A549 (cell line): ENCODE measurements around the gene ANO2. TPM values are rescaled to one million over a fixed set of nuclear protein-coding genes. Genes with fewer than 3 reads are reported as not detected.

ENCODE experiments used
- ATAC-seq, 2 experiments: fragments of 200-7000 bp in 1 of 2; fragments of >200 bp in 1 of 2; cut with Nextera tagmentation in 1 of 2; cut with Tn5 transposase in 1 of 2; 3 replicates each; pipeline versions ENCODE4 v1.8.0 to v1.9.1; 2018 to 2020; ENCODE audit warnings: mild to moderate bottlenecking in 1 of 2, moderate library complexity in 1 of 2
- CTCF ChIA-PET: fragments of 300-600 bp; sonication (Branson Sonifier 250); formaldehyde crosslinking; extraction: SDS; loops from one replicate; lab custom pipeline; 2021; ENCODE audit warnings: antibody characterized with exemption, inconsistent platforms; lab: Yijun Ruan, JAX
- POLR2A ChIA-PET: fragments of 350-600 bp; formaldehyde crosslinking; extraction: SDS; loops from one replicate; lab custom pipeline; 2021; ENCODE audit warnings: antibody characterized with exemption, inconsistent platforms; lab: Yijun Ruan, JAX
- DNase-seq, 2 experiments: peaks; one replicate each; pipeline versions ENCODE4 v3.0.0 to v3.0.0-alpha.2; 2011 to 2016; ENCODE audit warnings: low read depth in 1 of 2, low spot score in 1 of 2
- FAIRE-seq: peaks from 2 replicates; lab custom pipeline; 2011; peaks lifted over from hg19 to GRCh38; lab: Jason Lieb, UNC
- H3K27ac ChIP-seq, 2 experiments: fragments of >200 bp; sonication (Bioruptor Twin); formaldehyde crosslinking; 3 replicates each; pipeline ENCODE4 v1.5.1; 2016 to 2017
- H3K4me1 ChIP-seq: fragments of >200 bp; sonication (Bioruptor Twin); formaldehyde crosslinking; 3 replicates; pipeline ENCODE4 v1.6.1; 2016
- H3K4me2 ChIP-seq: fragments of >200 bp; sonication (Bioruptor Twin); formaldehyde crosslinking; 3 replicates; pipeline ENCODE4 v1.6.1; 2016
- H3K4me3 ChIP-seq: fragments of >200 bp; sonication (Bioruptor Twin); formaldehyde crosslinking; 3 replicates; pipeline ENCODE4 v1.5.1; 2016
- H3K9me3 ChIP-seq: fragments of >200 bp; sonication (Bioruptor Twin); formaldehyde crosslinking; 3 replicates; pipeline ENCODE4 v1.6.1; 2016
- CBX8 ChIP-seq: fragments of 200-600 bp; sonication (generic); IDR thresholded peaks from 2 replicates; pipeline ENCODE4 v1.6.1; 2016
- EHF ChIP-seq: fragments of 250-450 bp; sonication (Bioruptor Pico); IDR thresholded peaks from 2 replicates; pipeline ENCODE4 v1.5.0; 2020; ENCODE audit warnings: mild to moderate bottlenecking
- EP300 ChIP-seq, 2 experiments: fragments of >200 bp; sonication (Bioruptor Twin); formaldehyde crosslinking; IDR thresholded peaks; 2 replicates in 1 of 2; 3 replicates in 1 of 2; pipeline ENCODE4 v1.6.1; 2016 to 2017
- ESRRA ChIP-seq: fragments of 150-350 bp; IDR thresholded peaks from 2 replicates; pipeline ENCODE4 v1.6.1; 2014; ENCODE audit warnings: mild to moderate bottlenecking, low read length, borderline replicate concordance
- FOSB ChIP-seq: fragments of 250-450 bp; sonication (Bioruptor Pico); IDR thresholded peaks from 2 replicates; pipeline ENCODE4 v1.5.0; 2020; ENCODE audit warnings: mild to moderate bottlenecking, moderate library complexity
- FOSL2 ChIP-seq, 2 experiments: fragments of 450-650 bp in 1 of 2; fragments of >200 bp in 1 of 2; sonication (Bioruptor Twin) in 1 of 2; formaldehyde crosslinking; IDR thresholded peaks; 2 replicates each; pipeline versions ENCODE4 v1.5.0 to v1.6.1; 2016 to 2020; ENCODE audit warnings: mild to moderate bottlenecking in 1 of 2, moderate library complexity in 1 of 2
- FOXS1 ChIP-seq: fragments of 250-450 bp; sonication (Bioruptor Pico); IDR thresholded peaks from 2 replicates; pipeline ENCODE4 v1.5.0; 2020; ENCODE audit warnings: mild to moderate bottlenecking, moderate library complexity
- HDAC2 ChIP-seq: fragments of 200-600 bp; sonication (generic); IDR thresholded peaks from 2 replicates; pipeline ENCODE4 v1.6.1; 2016
- HOXB5 ChIP-seq: fragments of 250-450 bp; sonication (Bioruptor Pico); IDR thresholded peaks from 2 replicates; pipeline ENCODE4 v1.5.0; 2020; ENCODE audit warnings: mild to moderate bottlenecking, moderate library complexity
- JUN ChIP-seq, 2 experiments: fragments of >200 bp; sonication (Bioruptor Twin); formaldehyde crosslinking; IDR thresholded peaks; 2 replicates in 1 of 2; 3 replicates in 1 of 2; pipeline ENCODE4 v1.6.1; 2016 to 2017
- JUNB ChIP-seq: fragments of >200 bp; sonication (Bioruptor Twin); formaldehyde crosslinking; IDR thresholded peaks from 2 replicates; pipeline ENCODE4 v1.6.1; 2016
- KDM1A ChIP-seq: fragments of 200-600 bp; sonication (generic); IDR thresholded peaks from 2 replicates; pipeline ENCODE4 v1.6.1; 2016; ENCODE audit warnings: low read depth, mild to moderate bottlenecking
- MAFK ChIP-seq: fragments of 450-650 bp; IDR thresholded peaks from 2 replicates; pipeline ENCODE4 v1.6.1; 2014; ENCODE audit not compliant: partially characterized antibody
- NFE2L2 ChIP-seq: fragments of 150-350 bp; conservative IDR thresholded peaks from 2 replicates; pipeline ENCODE4 v1.6.1; 2014; ENCODE audit warnings: low read length
- NPAS2 ChIP-seq: fragments of 250-450 bp; sonication (Bioruptor Pico); IDR thresholded peaks from 2 replicates; pipeline ENCODE4 v1.8.0; 2022; ENCODE audit warnings: mild to moderate bottlenecking, moderate library complexity, borderline replicate concordance
- PHF8 ChIP-seq: fragments of 200-600 bp; sonication (generic); IDR thresholded peaks from 2 replicates; pipeline ENCODE4 v1.6.1; 2016; ENCODE audit warnings: low read depth, mild to moderate bottlenecking, antibody characterized with exemption, moderate library complexity, borderline replicate concordance
- POLR2A ChIP-seq: IDR thresholded peaks from 2 replicates; pipeline ENCODE4 v1.6.1; 2012; ENCODE audit warnings: mild to moderate bottlenecking, low read length
- RCOR1 ChIP-seq: fragments of 150-350 bp; IDR thresholded peaks from 2 replicates; pipeline ENCODE4 v1.6.1; 2014; ENCODE audit warnings: antibody characterized with exemption, low read length, low read depth
- RNF2 ChIP-seq: fragments of 200-600 bp; sonication (generic); IDR thresholded peaks from 2 replicates; pipeline ENCODE4 v1.6.1; 2016; ENCODE audit warnings: low read depth, mild to moderate bottlenecking, antibody characterized with exemption, moderate library complexity, borderline replicate concordance
- SMC3 ChIP-seq: fragments of >200 bp; sonication (Bioruptor Twin); formaldehyde crosslinking; IDR thresholded peaks from 3 replicates; pipeline ENCODE4 v1.6.1; 2018; ENCODE audit warnings: inconsistent platforms
- SREBF2 ChIP-seq: fragments of 450-650 bp; IDR thresholded peaks from 2 replicates; pipeline ENCODE4 v1.6.1; 2014; ENCODE audit warnings: mild to moderate bottlenecking, moderate library complexity
- TFCP2L1 ChIP-seq: fragments of 250-450 bp; sonication (Bioruptor Pico); IDR thresholded peaks from 2 replicates; pipeline ENCODE4 v1.5.0; 2021; ENCODE audit warnings: mild to moderate bottlenecking
- ZC3H11A ChIP-seq: fragments of 450-650 bp; IDR thresholded peaks from 2 replicates; pipeline ENCODE4 v1.6.1; 2014; ENCODE audit warnings: antibody characterized with exemption, mild to moderate bottlenecking
- ZNF302 ChIP-seq: fragments of 250-450 bp; sonication (Bioruptor Pico); IDR thresholded peaks from 2 replicates; pipeline ENCODE4 v1.9.0; 2021; ENCODE audit warnings: inconsistent platforms, mild to moderate bottlenecking, moderate library complexity
- WGBS: methylation state at CpG from one replicate; pipeline ENCODE4 v1.1.6; 2017; ENCODE audit errors: missing lambda C conversion rate; 5-methylcytosine and 5-hydroxymethylcytosine counted together
- polyA plus RNA-seq, 4 experiments: library from polyadenylated mRNA; depleted of rRNA in 3 of 4; stranded (reverse); fragments of >200 nt; fragmentation: RNase III in 1 of 4; extraction: RNeasy Plus Mini Kit Qiagen cat#74134 plus additional on column Dnase treatment in 1 of 4; gene quantifications; 2 replicates in 3 of 4; 3 replicates in 1 of 4; pipeline ENCODE4 v1.2.3, GENCODE V29; 2011 to 2017
- TF ChIP-seq, protein P1 (sequence below): fragments of >200 bp; sonication (Bioruptor Twin); formaldehyde crosslinking; IDR thresholded peaks from 2 replicates; pipeline ENCODE4 v1.6.1; 2016
- TF ChIP-seq, protein P2 (sequence below): fragments of 450-650 bp; IDR thresholded peaks from 2 replicates; pipeline ENCODE4 v1.6.1; 2014; ENCODE audit warnings: antibody characterized with exemption
- TF ChIP-seq, protein P3 (sequence below): IDR thresholded peaks from 2 replicates; pipeline ENCODE4 v1.6.1; 2012
- TF ChIP-seq, protein P4 (sequence below): IDR thresholded peaks from 2 replicates; pipeline ENCODE4 v1.6.1; 2012; ENCODE audit warnings: low read depth, borderline replicate concordance

ANO2 gene
- polyA plus RNA-seq, 2 of the 4 experiments (the other 2 are of a cell fraction) = not detected

DNA sequence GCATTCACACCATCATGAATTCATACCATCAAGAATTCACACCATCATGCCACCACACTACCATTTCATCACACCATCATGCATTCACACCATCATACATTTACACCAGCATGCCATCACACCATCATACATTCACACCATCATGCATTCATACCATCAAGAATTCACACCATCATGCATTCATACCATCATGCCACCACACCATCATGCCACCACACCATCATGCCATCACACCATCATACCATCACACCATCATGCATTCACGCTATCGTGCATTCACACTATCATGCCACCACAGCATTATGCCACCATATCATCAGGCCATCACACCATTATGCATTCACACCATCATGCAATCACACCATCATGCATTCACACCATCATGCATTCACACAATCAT is 79.7 kb downstream of the ANO2 start:
- Histone ChIP-seq H3K4me2 (no peak overlapping the region), H3K9me3 (no peaks in the 10 kb centered on the region), H3K27ac (no peak overlapping the region), H3K4me3 (no peak overlapping the region), H3K4me1 (no peaks in the 10 kb centered on the region)
- WGBS = 14% methylated on average over 2 of the region's 2 CpGs
- no peak for TF ChIP-seq SREBF2
- TF ChIP-seq ESRRA = no peak
- TF ChIP-seq CBX8 = no peak
- no peak for TF ChIP-seq HDAC2
- TF ChIP-seq, protein P1, sequence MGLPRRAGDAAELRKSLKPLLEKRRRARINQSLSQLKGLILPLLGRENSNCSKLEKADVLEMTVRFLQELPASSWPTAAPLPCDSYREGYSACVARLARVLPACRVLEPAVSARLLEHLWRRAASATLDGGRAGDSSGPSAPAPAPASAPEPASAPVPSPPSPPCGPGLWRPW = no peak
- TF ChIP-seq FOSB (CRISPR knock-in tag) = no peak
- TF ChIP-seq ZC3H11A = no peak
- TF ChIP-seq JUNB = no peak
- no peak for TF ChIP-seq HOXB5
- no peak for TF ChIP-seq RCOR1
- TF ChIP-seq ZNF302 (CRISPR knock-in tag) = no peak
- no peak for TF ChIP-seq JUN (IDR thresholded peaks at IDR 0.05)
- no peak for TF ChIP-seq FOSL2 (IDR thresholded peaks at IDR 0.05)
- TF ChIP-seq FOSL2 (CRISPR knock-in tag; IDR thresholded peaks at IDR 0.05) = no peak
- TF ChIP-seq, protein P2, sequence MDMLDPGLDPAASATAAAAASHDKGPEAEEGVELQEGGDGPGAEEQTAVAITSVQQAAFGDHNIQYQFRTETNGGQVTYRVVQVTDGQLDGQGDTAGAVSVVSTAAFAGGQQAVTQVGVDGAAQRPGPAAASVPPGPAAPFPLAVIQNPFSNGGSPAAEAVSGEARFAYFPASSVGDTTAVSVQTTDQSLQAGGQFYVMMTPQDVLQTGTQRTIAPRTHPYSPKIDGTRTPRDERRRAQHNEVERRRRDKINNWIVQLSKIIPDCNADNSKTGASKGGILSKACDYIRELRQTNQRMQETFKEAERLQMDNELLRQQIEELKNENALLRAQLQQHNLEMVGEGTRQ = no peak
- TF ChIP-seq NFE2L2 = no peak
- CTCF ChIA-PET = no interaction called here
- POLR2A ChIA-PET = no interaction called here
- DNase-seq = no peak
- ATAC-seq = no peak
- FAIRE-seq = no peak

DNA sequence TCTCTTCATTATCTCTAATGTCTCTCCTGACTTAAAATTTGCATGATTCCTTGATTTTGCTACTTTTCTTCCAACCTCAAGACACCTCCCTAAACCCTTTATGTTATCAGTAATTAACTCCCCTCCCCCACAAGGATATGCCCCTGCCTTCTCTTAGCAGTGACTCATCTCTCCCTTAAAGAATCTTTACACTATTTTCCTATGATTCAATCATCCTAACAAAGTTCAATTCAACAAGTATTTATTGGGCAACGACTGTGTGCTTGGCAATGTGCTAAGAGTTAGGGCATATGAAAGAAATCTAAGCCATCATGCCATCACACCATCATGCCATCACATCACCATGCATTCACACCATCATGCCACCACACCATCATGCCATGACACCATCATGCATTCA is 80.1 kb downstream of the ANO2 start:
- no peak overlapping the region for H3K4me3 ChIP-seq
- H3K9me3 ChIP-seq = no peaks in the 10 kb centered on the region
- ChIA-PET CTCF (no interaction called here), POLR2A (no interaction called here)
- WGBS = 0% methylated on average over 1 of the region's 1 CpG
- TF ChIP-seq RNF2 (no peak), TFCP2L1 (CRISPR knock-in tag) (no peak), RCOR1 (no peak), EHF (CRISPR knock-in tag) (no peak)
- TF ChIP-seq, protein P3, sequence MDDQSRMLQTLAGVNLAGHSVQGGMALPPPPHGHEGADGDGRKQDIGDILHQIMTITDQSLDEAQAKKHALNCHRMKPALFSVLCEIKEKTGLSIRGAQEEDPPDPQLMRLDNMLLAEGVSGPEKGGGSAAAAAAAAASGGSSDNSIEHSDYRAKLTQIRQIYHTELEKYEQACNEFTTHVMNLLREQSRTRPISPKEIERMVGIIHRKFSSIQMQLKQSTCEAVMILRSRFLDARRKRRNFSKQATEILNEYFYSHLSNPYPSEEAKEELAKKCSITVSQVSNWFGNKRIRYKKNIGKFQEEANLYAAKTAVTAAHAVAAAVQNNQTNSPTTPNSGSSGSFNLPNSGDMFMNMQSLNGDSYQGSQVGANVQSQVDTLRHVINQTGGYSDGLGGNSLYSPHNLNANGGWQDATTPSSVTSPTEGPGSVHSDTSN = no peak
- DNase-seq (no peak), ATAC-seq (no peak), FAIRE-seq (no peak)
- H3K4me1 ChIP-seq = no peaks in the 10 kb centered on the region
- H3K4me2 ChIP-seq = no peak overlapping the region
- no peak overlapping the region for H3K27ac ChIP-seq

DNA sequence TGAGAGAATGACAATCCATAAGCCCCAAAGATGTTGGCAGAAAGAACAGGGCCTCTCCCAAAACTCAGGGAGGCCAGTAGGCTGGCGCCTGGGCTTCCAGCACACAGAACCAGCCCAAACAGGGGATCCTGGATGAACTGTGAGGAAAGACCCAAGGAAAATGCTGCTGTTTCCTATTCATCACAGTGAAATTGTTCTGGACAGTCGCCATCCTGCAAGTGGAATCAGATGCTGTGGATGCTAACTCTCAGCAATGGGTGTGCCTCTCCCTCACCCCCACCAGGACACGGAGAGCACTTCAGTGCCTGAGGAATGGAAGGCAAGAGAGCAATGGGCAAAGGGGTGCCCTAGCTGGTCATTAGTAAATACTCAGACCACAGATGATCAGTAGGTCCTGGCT is 80.8 kb downstream of the ANO2 start:
- WGBS = 0% methylated on average over 3 of the region's 3 CpGs
- FAIRE-seq (no peak), DNase-seq (no peak), ATAC-seq (no peak)
- POLR2A ChIA-PET = no interaction called here
- Histone ChIP-seq H3K4me3 (no peak overlapping the region), H3K9me3 (no peaks in the 10 kb centered on the region), H3K4me1 (no peaks in the 10 kb centered on the region), H3K4me2 (no peak overlapping the region), H3K27ac (no peak overlapping the region)
- CTCF ChIA-PET = no interaction called here
- TF ChIP-seq PHF8 (no peak), SMC3 (no peak), FOXS1 (CRISPR knock-in tag) (no peak), FOSL2 (IDR thresholded peaks at IDR 0.05) (no peak), FOSL2 (CRISPR knock-in tag; IDR thresholded peaks at IDR 0.05) (no peak), ZNF302 (CRISPR knock-in tag) (no peak), NPAS2 (CRISPR knock-in tag) (no peak), POLR2A (no peak), EHF (CRISPR knock-in tag) (no peak), KDM1A (no peak), EP300 (IDR thresholded peaks at IDR 0.05) (no peak), MAFK (no peak), HOXB5 (no peak), ESRRA (no peak)
- TF ChIP-seq, protein P4, sequence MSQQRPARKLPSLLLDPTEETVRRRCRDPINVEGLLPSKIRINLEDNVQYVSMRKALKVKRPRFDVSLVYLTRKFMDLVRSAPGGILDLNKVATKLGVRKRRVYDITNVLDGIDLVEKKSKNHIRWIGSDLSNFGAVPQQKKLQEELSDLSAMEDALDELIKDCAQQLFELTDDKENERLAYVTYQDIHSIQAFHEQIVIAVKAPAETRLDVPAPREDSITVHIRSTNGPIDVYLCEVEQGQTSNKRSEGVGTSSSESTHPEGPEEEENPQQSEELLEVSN = no peak
